Gastrocnemius medialis (tissue), 4 donors: Measurements from ENCODE around the gene MFSD11. TPM values are rescaled to one million over a fixed set of nuclear protein-coding genes. Genes with fewer than 3 reads are reported as not detected.
"Not testable (repeated sequence)": the region's sequence is repeated elsewhere in the genome, so short reads cannot be mapped to it uniquely, and the experiment has no call there.

Source experiments
- ATAC-seq, 2 donors: fragments of 150-250 bp; one replicate each; pipeline ENCODE4 v1.9.1; 2016
- DNase-seq, 2 donors: peaks; one replicate each; pipeline ENCODE4 v3.0.0-alpha.2; 2019
- H3K27ac ChIP-seq, 4 donors: fragments of 200-600 bp; sonication (generic); 1 replicate in 1 of 4; 2 replicates in 3 of 4; pipeline ENCODE4 v1.5.1; 2016 to 2018; ENCODE audit warnings: mild to moderate bottlenecking in 2 of 4, moderate library complexity in 1 of 4
- H3K27me3 ChIP-seq, 3 donors: fragments of 200-600 bp; sonication (generic) in 2 of 3; 1 replicate in 1 of 3; 2 replicates in 2 of 3; pipeline versions ENCODE4 v1.5.1 to v1.6.0; 2016 to 2019; ENCODE audit warnings: mild to moderate bottlenecking in 1 of 3, moderate library complexity in 1 of 3
- H3K36me3 ChIP-seq, 2 donors: fragments of 200-600 bp; sonication (generic) in 1 of 2; one replicate each; pipeline ENCODE4 v1.5.1; 2017 to 2018
- H3K4me1 ChIP-seq, 2 donors: fragments of 200-600 bp; sonication (generic) in 1 of 2; one replicate each; pipeline ENCODE4 v1.5.1; 2016 to 2017; ENCODE audit warnings: mild to moderate bottlenecking in 2 of 2
- H3K4me3 ChIP-seq, 4 donors: fragments of 200-600 bp; sonication (generic) in 3 of 4; 1 replicate in 1 of 4; 2 replicates in 3 of 4; pipeline ENCODE4 v1.5.1; 2016 to 2019; ENCODE audit warnings: mild to moderate bottlenecking in 2 of 4
- H3K9me3 ChIP-seq, 3 donors: fragments of 200-600 bp; sonication (generic) in 2 of 3; 1 replicate in 1 of 3; 2 replicates in 2 of 3; pipeline ENCODE4 v1.5.1; 2016 to 2019
- POLR2A ChIP-seq, 2 donors: fragments of 450-650 bp; IDR thresholded peaks; one replicate each; pipeline ENCODE4 v1.6.1; 2017; ENCODE audit warnings: antibody characterized with exemption in 2 of 2, mild to moderate bottlenecking in 2 of 2, moderate library complexity in 2 of 2
- in situ Hi-C, 4 donors: fragments of 200-750 bp; cut with MboI; loops; one replicate each; pipeline versions ENCODE4 v1.15.0 to v1.8.0; 2017; ENCODE audit warnings: low sequenced_read_pairs in 4 of 4
- intact Hi-C: fragments of 100-400 bp; cut with DNase I; formaldehyde crosslinking; loops from one replicate; pipeline ENCODE4 v1.15.1; 2023; ENCODE audit warnings: low total_unique reads
- total RNA-seq, 4 donors: library from RNA; depleted of rRNA; stranded (reverse); fragments of >200 nt; gene quantifications; one replicate each; pipeline versions ENCODE4 v1.1.0 to v1.2.3, GENCODE V29; 2016
- TF ChIP-seq, protein P1 (sequence below), 5 experiments: fragments of 450-650 bp in 3 of 5; fragments of 200-600 bp in 2 of 5; sonication (generic) in 2 of 5; IDR thresholded peaks in 4 of 5; conservative IDR thresholded peaks in 1 of 5; 1 replicate in 4 of 5; 2 replicates in 1 of 5; pipeline ENCODE4 v1.5.1; 2016 to 2019; ENCODE audit warnings: antibody characterized with exemption in 5 of 5, mild to moderate bottlenecking in 3 of 5, moderate library complexity in 3 of 5

The MFSD11 gene
- total RNA-seq, 4 donors from 2014 or later: 14.0 to 24.2 (median 19.5) TPM

DNA sequence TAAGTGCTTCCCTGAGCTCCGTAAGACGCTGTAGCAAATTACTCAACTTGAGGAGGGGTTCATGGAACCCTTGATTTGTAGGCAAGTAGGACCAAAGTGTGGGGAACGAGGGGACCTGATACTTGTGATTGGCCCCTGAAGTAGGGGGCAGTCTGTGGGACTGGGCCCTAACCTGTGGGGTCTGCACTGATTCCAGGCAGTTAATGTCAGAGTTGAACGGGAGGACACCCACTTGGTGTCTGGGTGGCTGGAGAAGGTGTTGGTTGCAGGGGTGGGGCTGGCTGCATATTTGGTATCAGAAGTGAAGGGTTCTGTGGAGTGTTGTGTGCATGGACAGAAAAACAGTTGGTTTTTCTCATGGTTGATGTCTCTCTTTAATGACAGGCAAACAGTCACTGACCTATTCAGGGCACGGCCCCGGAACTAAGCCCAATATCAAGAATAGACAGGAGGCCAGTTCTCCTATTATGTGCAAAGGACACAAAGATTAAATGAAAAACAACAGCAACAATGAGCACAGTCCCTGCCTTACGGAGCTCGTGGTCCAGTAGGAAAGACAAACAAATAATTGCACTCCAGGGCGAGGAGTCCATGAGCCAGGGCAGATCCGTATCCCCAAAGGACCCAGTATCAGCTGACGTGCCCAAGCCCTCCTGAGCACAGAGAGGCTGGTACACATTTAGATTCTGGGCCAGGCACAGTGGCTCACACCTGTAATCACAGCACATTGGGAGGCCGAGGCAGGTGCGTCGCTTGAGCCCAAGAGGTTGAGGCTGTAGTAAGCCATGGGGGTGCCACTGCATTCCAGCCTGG is 46.3 kb upstream of the MFSD11 start:
- no peak for ATAC-seq
- no peaks in the 10 kb centered on the region for H3K9me3 ChIP-seq
- no peaks in the 10 kb centered on the region for H3K36me3 ChIP-seq
- DNase-seq: no peak
- H3K4me1 ChIP-seq: peaks cover 48 to 50% of the 10 kb centered on the region in 2 donors
- H3K4me3 ChIP-seq: no peak overlapping the region
- peak overlapping the region in 1 of 4 donors; percentile 38 for H3K27ac ChIP-seq
- no peaks in the 10 kb centered on the region for H3K27me3 ChIP-seq
- TF ChIP-seq, protein P1, sequence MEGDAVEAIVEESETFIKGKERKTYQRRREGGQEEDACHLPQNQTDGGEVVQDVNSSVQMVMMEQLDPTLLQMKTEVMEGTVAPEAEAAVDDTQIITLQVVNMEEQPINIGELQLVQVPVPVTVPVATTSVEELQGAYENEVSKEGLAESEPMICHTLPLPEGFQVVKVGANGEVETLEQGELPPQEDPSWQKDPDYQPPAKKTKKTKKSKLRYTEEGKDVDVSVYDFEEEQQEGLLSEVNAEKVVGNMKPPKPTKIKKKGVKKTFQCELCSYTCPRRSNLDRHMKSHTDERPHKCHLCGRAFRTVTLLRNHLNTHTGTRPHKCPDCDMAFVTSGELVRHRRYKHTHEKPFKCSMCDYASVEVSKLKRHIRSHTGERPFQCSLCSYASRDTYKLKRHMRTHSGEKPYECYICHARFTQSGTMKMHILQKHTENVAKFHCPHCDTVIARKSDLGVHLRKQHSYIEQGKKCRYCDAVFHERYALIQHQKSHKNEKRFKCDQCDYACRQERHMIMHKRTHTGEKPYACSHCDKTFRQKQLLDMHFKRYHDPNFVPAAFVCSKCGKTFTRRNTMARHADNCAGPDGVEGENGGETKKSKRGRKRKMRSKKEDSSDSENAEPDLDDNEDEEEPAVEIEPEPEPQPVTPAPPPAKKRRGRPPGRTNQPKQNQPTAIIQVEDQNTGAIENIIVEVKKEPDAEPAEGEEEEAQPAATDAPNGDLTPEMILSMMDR (IDR thresholded peaks at IDR 0.05 in 4 of 5, conservative IDR thresholded peaks at IDR 0.05 in 1 of 5): no peak
- TF ChIP-seq POLR2A (IDR thresholded peaks at IDR 0.05): no peak
- in situ Hi-C loops (no loop called here), intact Hi-C loops (no loop called here)

DNA sequence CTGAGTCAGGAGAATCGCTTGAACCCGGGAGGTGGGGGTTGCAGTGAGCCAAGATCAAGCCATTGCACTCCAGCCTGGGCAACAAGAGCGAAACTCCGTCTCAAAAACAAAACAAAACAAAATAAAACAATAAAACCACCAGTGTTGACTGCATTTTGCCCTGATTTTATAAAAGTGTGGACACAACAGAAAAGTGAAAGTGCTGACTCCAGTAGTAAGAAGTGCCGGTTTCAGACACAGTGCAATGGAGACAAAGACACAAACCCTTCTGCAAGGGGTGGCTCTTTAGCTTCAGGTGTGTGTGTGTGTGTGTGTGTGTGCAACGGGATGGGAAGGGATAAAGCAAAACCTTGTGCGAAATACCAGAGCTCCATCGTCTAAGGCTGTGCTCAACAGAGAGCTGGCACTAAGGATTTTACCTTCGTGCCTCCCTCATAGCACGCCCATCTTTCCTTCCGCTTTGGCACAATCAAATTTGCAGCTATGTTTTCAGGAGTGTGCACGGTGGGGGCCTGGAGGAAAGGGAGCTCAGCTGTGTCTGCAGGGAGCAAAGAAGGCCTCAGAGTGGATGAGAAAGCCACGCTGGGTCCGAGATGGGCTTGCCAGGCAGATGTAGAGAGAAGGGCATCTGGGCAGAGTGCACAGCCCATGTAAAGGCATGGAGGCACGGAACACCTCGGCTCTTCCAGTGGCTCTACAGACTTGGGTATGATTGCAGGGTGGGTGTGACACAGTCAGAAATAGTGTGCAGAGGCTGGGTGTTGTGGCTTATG is 42.7 kb upstream of the MFSD11 start:
- ATAC-seq: no peak
- intact Hi-C loops (no loop called here), in situ Hi-C loops (no loop called here)
- DNase-seq: no peak
- H3K36me3 ChIP-seq: no peaks in the 10 kb centered on the region
- H3K27me3 ChIP-seq: no peaks in the 10 kb centered on the region
- peak overlapping the region; percentile 65 to 88 (median 76) for H3K27ac ChIP-seq
- peaks cover 53 to 56% of the 10 kb centered on the region in 2 donors for H3K4me1 ChIP-seq
- no peaks in the 10 kb centered on the region for H3K9me3 ChIP-seq
- TF ChIP-seq POLR2A (IDR thresholded peaks at IDR 0.05): no peak
- TF ChIP-seq, protein P1 (IDR thresholded peaks at IDR 0.05 in 4 of 5, conservative IDR thresholded peaks at IDR 0.05 in 1 of 5): no peak
- H3K4me3 ChIP-seq: no peak overlapping the region

DNA sequence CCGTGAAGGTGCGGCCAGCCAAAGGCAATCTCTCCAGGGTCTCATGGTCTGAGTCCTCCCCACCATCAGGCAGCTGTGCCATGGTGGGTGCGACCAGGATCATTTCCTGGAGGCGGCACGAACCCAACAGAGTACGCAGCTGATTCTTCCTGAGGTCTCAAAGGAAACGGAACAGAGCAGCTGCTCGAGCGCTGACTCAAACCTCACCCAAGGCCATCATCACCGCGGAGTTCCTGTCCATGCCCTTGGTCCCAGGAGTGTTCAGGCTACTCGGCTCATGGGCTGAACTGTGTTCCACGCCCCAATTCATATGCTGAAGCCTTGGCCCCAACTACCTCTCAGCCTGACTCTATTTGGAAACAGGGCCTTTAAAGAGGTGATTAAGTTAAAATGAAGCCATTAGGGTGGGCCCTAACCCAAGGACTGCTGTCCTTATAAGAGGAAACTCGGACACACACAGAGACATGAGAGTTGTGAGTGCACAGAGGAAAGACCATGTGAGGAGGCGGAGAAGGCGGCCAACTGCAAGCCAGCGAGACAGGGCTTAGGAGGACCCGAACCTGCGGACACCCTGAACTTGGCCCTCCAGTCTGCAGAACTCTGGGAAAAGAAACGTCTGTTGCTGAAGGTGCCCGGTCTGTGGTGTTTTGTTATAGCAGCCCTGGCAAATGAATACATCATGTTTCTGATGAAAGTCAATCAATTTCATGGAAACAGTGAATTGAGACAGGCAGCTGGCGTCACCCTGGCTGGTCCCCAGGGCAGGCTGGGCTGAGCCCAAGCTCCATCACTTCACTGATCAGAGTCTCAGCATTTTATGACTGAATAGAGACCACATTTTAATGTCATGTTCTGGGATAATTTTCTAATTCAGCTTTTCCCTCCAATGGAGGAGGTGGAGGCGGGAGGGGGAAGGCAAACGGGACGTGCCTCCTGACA is 40.9 kb upstream of the MFSD11 start:
- in situ Hi-C loops: no loop called here
- H3K27ac ChIP-seq: peak overlapping the region; percentile 65 to 88 (median 76)
- ATAC-seq (peak; percentile 42 to 50), DNase-seq (peak; percentile 42 to 78)
- TF ChIP-seq POLR2A (IDR thresholded peaks at IDR 0.05): peak in 1 of 2 donors; percentile 20
- TF ChIP-seq, protein P1 (IDR thresholded peaks at IDR 0.05 in 4 of 5, conservative IDR thresholded peaks at IDR 0.05 in 1 of 5): no peak
- no peaks in the 10 kb centered on the region for H3K27me3 ChIP-seq
- no peaks in the 10 kb centered on the region for H3K36me3 ChIP-seq
- peaks cover 56 to 63% of the 10 kb centered on the region in 2 donors for H3K4me1 ChIP-seq
- intact Hi-C loops: no loop called here
- H3K4me3 ChIP-seq: no peak overlapping the region
- no peaks in the 10 kb centered on the region for H3K9me3 ChIP-seq

DNA sequence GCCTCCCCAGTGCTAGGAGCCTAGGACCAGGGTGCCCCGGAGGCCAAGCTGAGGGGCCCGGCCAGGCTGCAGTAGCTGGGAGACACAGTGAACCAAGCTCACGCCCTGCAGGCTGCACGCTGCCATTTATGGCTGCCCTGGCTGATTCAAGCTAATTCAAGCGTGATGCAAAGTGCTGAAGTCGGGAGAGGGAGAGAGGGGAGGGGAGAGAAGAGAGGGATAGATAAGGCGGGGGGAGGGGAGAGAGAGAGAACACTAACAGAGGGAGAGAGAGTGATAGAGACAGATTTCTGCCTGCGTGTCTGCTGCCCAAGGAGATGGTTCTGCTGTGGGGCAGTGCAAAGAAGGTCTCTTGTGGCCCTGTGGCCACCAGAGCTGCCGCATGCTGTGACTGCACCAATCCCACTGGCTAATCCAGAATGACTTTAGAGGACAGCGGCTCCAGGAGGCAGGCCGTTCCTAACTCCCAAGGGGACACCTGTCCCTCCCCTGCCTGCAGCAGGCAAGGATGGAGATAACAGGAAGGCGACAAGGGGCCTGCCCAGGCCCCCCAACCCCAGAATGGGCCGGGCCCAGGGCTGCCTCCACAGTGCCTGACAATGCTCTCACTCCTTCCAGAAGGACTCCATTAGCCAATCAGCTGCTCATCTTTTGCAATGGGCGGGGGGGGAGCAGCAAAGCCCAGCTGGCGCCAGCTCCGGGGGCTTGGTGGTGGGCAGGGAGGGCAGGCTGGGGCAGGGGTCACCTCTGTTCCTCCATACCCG is 40.0 kb upstream of the MFSD11 start:
- Histone ChIP-seq H3K27ac (peak overlapping the region; percentile 65 to 88 (median 76)), H3K9me3 (no peaks in the 10 kb centered on the region), H3K27me3 (no peaks in the 10 kb centered on the region), H3K4me3 (no peak overlapping the region), H3K4me1 (peaks cover 56 to 68% of the 10 kb centered on the region in 2 donors), H3K36me3 (no peaks in the 10 kb centered on the region)
- DNase-seq (no peak), ATAC-seq (no peak)
- in situ Hi-C loops: no loop called here
- intact Hi-C loops: no loop called here
- no peak for TF ChIP-seq POLR2A (IDR thresholded peaks at IDR 0.05)
- TF ChIP-seq, protein P1 (IDR thresholded peaks at IDR 0.05 in 4 of 5, conservative IDR thresholded peaks at IDR 0.05 in 1 of 5): no peak

DNA sequence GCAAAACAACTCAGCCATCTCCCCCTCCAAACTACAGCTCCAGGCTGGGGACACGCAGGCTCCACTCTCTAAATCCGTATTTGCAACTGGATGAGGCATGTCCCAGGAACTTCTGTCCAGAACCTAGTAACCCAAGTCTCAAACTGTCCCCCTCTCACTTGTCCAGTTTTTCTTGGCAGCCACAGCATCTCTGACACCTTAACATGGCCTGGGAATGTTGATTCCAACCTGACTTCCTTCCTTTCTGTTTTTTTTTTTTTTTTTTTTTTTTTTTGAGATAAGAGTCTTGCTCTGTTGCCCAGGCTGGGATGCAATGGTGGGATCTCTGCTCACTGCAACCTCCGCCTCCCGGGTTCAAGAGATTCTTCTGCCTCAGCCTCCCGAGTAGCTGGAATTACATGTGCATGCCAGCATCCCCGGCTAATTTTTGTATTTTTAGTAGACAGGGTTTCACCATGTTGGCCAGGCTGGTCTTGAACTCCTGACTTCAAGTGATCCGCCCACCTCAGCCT is 39.4 kb upstream of the MFSD11 start:
- H3K4me1 ChIP-seq: peaks cover 56 to 68% of the 10 kb centered on the region in 2 donors
- not testable (repeated sequence) for ATAC-seq

More for the DNA sequence above, 39.4 kb upstream of the MFSD11 start:
- H3K27me3 ChIP-seq, in situ Hi-C loops, DNase-seq, intact Hi-C loops, H3K36me3 ChIP-seq, H3K4me3 ChIP-seq, H3K9me3 ChIP-seq: not testable (repeated sequence)
- H3K27ac ChIP-seq: peak overlapping the region; percentile 88 to 92 (median 88)
